GM18526 (cell line): ENCODE measurements around the gene SCUBE3.
A peak's percentile ranks its signal among the peaks of the same experiment; 100 is the strongest.

ENCODE experiments used
- POLR2A ChIP-seq: IDR thresholded peaks from 3 replicates; pipeline ENCODE4 v1.6.1; 2011; ENCODE audit not compliant: insufficient read length; ENCODE audit errors: extremely low read depth

The SCUBE3 gene

GRCh38 chr6:35287671-35288396 is 74.1 kb downstream of the SCUBE3 start:
- TF ChIP-seq POLR2A, result no peak

- TF ChIP-seq POLR2A, result no peak
These were observed 75.1 kb downstream of the SCUBE3 start for GRCh38 chr6:35288834-35289233.

GRCh38 chr6:35291491-35291890 is 77.7 kb downstream of the SCUBE3 start:
- TF ChIP-seq POLR2A, result no peak

GRCh38 chr6:35292494-35292893 is 78.7 kb downstream of the SCUBE3 start:
- TF ChIP-seq POLR2A, result no peak

DNA sequence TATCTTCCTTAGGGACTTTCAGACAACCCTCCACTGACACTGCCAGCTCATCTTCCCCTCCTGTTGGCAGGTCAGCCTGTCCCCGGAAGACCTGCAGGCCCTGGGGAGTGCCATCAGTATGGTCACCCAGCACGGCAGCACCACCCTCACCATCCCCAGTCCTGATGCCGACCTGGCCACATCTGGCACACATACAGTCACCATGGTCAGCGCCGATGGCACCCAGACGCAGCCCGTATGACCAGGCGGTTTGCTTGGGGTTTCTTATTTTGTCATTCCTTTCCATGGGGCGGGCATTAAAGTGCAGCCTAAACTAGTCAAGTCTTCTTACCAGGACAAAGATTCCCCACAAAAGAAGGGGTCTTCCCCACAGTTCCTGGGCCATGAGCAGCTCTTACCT is 79.9 kb downstream of the SCUBE3 start:
- TF ChIP-seq POLR2A, result no peak

DNA sequence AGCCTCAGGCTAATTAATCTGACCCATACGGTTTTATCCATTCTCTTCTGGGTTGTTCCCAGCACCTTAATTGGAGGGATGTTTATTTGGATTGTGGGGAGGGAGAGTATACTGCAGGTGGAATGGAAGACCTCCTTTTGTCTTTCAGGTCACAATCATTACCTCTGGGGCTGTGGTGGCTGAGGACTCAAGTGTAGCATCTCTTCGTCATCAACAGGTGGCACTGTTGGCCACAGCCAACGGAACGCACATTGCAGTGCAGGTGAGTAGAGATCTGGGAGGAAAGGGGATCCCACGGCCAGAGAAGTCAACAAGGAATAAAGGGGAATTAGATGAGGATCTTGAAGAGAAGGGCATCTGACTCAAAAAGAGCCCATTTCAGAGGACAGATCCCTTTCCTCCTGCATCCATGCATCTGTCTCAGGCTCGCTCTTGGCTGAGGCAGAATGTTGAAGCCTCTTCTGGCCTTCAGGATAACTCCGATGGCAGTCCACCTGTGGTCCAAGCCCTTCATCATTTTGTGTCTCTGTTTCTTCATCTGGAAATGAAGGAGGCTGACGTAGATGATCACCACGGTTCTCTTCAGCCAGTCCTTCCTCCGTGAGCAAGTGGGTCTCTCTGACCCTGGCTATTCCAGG is 80.7 kb downstream of the SCUBE3 start:
- no peak for TF ChIP-seq POLR2A

DNA sequence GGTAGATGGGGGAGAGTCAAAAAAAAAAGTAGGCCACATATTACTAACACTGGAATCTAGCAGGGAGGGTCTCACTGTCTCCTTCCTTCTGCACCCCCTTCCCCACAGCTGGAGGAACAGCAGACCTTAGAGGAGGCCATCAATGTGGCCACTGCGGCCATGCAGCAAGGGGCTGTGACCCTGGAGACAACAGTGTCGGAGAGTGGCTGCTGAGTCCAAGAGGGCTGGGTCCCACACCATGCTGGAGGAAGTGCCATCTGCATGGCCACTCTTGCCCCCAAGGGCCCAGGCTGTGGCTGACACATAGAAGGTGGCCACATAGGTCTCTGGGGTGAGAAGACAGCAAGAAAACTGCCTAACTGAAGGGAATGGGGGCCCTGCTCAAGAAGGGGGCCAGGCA is 81.3 kb downstream of the SCUBE3 start:
- TF ChIP-seq POLR2A, result no peak

- no peak for TF ChIP-seq POLR2A
These were observed 82.0 kb downstream of the SCUBE3 start for GRCh38 chr6:35295521-35296315.

DNA sequence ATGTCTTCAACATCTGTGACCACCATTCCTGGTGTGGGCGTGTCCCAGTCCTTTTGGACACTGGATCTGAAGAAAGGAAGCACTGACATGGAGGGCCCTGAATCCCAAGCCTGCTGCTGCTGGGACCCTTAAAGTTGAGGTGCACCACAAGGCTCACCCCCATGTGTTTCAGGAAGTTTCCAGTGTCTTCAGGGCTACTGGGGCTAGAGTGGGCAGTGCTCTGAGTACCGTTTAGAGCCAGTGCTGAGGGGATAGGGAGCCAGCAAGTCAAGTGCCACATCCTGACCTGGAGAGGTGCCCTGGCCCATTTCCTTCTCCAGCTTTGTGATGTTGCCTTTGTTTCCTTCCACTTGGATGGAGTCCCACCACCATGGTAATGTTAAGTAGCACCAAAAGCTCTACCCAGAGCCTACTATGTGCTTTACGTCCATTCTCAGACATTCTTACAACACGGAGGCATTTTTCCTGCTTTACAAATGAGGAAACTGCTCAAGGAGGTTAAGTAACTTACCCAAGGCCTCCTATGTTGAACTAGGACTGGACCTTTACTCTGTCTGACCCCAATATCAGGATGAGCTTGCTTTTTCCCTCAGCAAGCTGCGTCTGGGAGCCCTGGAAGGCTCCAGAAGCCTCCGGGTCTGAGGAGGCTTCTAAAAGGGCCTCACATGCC is 83.3 kb downstream of the SCUBE3 start:
- no peak for TF ChIP-seq POLR2A

DNA sequence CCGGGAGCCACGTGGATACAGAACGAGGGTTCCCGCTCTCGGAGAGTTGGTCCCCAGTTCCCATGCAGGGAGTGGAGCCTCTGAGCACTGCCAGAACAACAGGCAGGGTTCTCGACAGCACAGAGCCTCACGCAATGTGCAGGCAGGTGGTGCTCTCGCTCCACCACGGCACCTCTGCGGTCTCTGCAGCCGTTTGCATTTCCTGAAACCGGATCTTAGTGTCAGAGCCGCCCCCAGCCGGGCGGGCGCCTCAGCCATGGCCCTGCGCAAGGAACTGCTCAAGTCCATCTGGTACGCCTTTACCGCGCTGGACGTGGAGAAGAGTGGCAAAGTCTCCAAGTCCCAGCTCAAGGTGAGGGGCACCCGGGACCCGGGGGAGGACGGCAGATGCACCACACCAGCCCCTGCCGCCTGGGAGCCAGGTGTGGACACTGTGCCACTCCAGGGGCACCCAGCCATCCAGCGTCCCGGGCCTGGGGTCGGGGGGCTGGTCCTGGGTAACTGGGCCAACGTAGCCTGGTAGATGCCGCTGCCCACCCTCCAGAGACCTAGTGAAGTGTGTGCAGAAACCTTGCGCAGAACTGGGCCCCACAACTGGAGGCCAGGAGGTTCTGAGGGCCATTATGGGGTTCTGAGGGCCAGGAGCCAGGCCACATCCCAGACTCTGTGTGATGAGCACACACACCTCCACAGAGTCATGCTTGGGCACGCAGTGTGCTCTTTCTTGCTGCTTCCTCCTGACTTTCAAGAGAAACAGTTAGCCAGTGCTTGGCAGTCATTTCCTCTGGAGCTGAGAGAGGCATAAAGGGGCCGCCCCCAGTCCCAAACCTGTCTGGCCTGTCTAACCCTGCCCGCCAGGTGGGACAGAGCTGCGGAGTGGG is 84.1 kb downstream of the SCUBE3 start, which contains the start of gene DEF6:
Gene DEF6, plus strand, starts transcription at position 218 of the 881 bp plus-strand sequence. Its CDS starts 39 bp downstream, at position 257.
- peak; percentile 59 for TF ChIP-seq POLR2A

- no peak for TF ChIP-seq POLR2A
These were observed 84.9 kb downstream of the SCUBE3 start for GRCh38 chr6:35298625-35299140.

GRCh38 chr6:35299674-35300073 is 85.9 kb downstream of the SCUBE3 start:
- TF ChIP-seq POLR2A, result no peak

DNA sequence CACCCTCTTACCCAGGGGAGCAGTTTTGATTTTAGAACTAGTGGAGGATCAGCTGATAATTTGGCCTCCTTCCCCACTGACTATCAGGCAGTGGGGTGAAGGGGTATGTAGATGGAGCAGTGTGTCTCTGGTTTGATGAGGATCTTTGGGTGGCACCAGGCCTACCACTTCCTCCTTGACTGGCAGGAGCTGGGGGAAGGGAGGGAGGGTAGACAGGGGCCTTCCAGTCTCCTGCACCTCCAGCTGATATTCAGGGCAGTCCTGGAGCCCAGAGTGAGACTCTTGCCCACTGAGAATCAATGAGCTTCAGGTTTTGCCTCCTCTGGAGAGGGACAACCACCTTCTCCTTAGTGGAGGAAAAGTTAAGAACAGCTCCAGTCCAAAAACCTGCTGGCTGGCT is 87.1 kb downstream of the SCUBE3 start:
- no peak for TF ChIP-seq POLR2A
